ENCODE measurements around the gene CACNG4.

CACNG4 gene

DNA sequence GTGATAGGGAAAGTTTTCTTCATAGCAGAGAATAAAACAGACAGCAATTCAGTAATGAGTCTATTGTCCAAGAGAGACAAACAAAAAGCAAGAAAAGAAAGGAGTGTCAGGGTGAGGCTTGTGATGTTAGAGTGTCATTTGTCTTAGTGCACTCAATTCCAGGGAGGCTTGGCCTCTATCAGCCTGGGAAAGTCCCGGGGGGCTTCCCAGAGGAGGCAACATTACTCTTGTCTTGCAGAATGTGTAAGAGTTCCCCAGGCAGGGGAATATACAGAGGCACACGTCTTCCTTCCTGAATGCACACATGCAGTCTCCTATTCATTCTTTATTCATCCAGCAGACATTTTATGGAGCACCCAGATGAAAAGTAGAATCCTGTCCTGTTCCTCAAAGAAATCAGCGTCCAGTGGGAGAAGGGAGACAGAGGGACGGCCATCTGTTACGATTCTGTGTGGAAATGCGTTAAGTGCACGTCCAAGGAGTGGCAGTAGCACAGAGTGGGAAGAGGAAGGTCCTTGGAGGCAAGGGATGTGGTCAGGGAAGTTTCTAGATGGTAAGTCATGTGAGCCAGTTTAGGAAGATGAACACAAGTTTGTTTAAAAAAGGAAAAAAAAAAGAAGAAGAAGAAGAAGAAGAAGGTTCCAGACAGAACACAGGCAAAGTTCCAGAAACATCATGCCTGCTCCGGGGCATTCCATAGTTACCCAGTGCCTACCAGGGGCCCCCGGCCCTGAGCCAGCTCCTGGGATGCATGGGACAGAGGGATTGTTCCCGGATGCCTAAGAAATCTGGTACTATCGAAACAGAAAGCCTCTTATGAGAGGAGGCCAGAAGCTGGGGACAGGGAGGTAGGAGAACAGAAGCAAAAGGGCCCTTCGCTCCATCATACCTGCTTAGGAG is 21.1 kb downstream of the CACNG4 start:
- DNase-seq (ENCODE audit: low read depth) = no peak

DNA sequence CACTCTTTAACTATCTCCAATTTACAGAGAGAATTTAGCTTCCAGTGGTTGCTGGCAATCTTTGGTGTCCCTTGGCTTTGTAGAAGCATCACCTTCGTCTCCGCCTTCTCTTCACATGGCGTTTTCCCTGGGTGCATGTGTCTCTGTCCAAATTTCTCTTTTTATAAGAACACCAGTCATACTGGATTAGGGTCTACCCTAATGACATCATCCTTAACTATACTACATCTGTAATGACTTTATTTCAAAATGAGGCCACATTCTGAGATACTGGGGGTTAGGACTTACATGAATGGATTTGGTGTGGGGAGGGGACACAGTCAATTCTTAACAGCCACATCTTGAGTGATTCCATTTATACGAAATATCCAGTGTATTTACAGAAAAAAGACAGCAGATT is 22.2 kb downstream of the CACNG4 start:
- no peak for DNase-seq (ENCODE audit: low read depth)

DNA sequence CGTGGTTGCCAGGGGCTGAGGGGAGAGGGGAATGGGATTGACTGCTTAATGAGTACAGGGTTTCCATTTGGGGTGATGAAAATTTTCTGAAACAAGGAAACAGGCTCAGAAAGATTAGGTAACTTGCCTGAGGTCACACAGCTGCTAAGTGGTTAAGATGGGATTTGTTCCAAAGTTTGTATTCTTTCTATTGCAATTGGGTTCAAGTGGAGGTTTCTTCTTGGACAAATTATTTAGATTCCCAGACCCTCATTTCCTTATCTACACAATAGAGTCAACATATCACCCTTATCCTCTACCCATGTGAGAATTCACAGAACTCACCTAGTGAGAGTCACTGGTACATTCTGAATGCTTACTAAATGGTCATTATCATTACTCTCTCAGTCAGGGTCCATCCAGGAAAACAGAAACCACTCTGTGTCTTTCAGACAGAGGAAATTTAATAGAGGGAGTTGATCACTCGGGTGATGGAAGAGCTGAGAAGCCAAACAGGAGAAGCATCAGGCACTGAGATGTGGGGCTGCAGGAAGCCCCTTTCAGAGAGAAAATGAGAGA is 22.6 kb downstream of the CACNG4 start:
- DNase-seq (ENCODE audit: low read depth) = no peak

GRCh38 chr17:66988069-66988798 is 23.7 kb downstream of the CACNG4 start:
- no peak for DNase-seq (ENCODE audit: low read depth)

DNA sequence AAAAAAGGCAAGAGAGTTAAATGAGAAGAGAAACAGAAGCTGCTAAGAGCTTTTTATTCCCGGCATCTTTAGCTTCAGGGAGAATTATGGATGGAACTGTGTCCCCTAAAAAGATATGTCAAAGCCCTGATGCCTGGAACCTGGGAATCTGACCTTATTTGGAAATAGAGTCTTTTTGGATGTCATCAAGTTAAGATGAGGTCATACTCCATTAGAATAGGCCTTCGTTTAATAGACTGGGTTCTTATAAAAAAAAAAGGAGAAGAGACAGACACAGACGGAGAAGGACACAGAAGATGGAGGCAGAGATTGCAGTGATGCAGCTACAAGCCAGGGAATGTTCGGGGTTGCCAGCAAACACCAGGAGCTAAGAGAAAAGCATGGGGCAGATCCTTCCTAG is 24.6 kb downstream of the CACNG4 start:
- DNase-seq (ENCODE audit: low read depth) = no peak

DNA sequence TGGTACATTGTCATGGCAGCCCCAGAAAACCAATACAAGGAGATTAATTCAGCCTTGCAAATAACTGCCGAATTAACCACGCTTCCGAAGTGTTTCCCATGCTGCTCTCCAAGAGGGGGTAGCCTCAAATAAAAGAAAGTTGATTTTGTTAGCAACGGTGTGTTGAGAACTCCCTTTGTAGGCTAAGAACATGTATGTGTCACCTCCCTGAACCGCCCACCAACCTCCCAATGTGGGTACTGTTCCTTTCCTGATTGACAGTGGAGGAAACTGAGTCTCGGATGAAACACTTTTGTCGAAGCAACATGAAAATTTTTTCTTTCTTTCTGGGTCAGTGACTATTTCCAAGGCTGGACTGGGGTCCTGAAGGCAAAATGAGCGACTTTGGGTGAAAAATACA is 25.1 kb downstream of the CACNG4 start:
- DNase-seq (ENCODE audit: low read depth) = no peak

- no peak for DNase-seq (ENCODE audit: low read depth)
Observed at GRCh38 chr17:66990047-66990446, 25.5 kb downstream of the CACNG4 start.

DNA sequence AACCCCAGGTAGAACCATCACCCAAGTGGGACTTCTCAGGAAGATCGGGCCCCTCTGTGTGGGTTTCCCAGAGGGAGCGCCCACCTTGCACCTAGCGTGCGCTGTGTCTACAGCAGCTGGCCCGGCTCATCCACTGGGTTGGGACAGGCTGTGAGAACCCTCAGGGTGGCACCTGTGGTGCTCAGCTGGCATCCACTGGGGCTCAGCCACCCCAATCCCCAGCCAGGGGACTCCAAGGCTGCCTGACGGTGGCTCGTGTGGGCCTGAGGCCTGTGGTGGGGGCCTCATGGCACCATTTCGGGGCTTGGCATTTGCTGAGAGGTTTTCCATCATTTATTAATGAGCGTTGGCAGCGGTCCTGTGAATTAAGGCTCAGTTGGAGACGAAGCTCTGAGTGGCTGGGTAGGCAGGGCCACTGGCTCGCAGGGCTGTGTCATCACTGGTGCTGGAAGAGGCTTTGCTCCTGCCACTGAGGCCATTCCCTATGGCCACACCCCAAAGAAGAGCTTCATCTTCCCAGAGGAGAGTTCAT is 28.5 kb downstream of the CACNG4 start:
- DNase-seq (ENCODE audit: low read depth) = no peak

- no peak for DNase-seq (ENCODE audit: low read depth)
Observed at GRCh38 chr17:66994361-66994760, 29.9 kb downstream of the CACNG4 start.

GRCh38 chr17:66994930-66995535 is 30.5 kb downstream of the CACNG4 start:
- DNase-seq (ENCODE audit: low read depth) = no peak

DNA sequence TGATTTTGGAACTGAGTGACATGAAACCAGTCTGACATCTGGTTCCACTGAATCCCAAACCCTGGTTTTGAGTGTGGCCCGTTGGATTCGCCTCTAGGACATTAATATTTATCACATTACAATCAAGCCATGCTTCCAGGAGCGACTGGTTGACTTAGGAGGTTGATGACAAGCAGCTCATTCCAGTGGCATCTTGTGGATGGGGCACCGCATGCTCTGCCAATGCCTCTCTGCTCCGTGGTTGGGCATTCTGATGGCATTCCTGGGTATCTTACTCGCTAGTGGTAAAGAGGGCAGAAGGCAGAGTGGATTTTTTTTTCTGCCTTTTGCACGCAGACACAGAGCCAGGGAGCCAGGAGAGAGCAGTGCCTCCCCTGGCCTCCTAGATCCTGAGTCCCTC is 31.4 kb downstream of the CACNG4 start:
- no peak for DNase-seq (ENCODE audit: low read depth)

GRCh38 chr17:66996926-66997325 is 32.4 kb downstream of the CACNG4 start:
- no peak for DNase-seq (ENCODE audit: low read depth)

- no peak for DNase-seq (ENCODE audit: low read depth)
Observed at GRCh38 chr17:67003231-67003630, 38.7 kb downstream of the CACNG4 start.

- DNase-seq (ENCODE audit: low read depth) = no peak
Observed at GRCh38 chr17:67004181-67004580, 39.7 kb downstream of the CACNG4 start.

DNA sequence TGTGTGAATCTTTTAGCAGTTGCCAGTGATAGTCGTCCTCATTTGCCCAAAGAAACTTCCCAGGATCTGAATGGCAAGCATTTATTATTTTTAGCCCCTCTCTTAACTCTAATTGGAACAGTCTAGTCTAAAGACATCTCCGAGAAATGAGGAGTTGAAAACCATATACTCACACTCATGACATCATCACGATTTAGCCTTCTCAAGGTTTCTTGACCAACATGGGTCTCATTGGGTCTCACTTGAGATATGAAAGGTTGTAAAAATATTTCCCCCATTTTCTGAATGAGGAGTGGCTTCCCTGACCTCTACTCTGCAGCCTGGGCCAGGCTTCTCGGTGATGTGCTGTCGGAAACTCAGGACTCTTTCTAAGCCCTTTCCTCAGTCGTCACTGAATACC is 42.8 kb downstream of the CACNG4 start:
- DNase-seq (ENCODE audit: low read depth) = no peak

GRCh38 chr17:67008101-67008500 is 43.6 kb downstream of the CACNG4 start:
- DNase-seq (ENCODE audit: low read depth) = no peak

DNA sequence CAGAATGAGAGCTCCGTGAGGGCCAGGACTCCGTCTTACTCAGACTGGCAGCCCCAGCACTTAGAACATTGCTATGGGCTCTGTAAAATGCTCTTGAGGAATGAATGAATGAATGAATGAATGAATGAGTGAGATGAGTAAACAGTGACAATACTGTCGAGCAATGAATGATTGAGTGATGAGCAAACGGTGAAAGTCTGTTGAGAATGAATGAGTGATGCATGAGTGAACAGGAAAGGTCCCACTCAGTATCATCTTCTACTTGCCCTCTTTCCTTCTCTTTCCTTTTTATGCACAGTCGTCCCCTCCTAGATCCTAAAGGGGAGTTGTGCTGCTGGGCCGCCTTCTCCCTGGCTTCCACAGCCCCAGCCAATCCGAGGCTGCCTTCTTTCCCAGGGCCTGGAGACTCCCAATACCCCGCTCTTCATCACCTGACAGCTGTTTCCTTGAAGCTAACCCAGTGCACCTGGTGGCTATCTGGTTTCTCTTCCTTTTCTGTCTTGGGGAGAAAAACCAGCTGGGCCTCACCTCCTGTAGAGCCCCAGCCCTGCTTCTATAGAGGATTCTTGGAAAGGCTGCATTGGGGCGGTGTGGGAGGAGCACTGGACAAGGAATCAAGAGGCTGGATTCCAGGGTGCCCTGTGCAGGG is 47.1 kb downstream of the CACNG4 start:
- no peak for DNase-seq (ENCODE audit: low read depth)

- DNase-seq (ENCODE audit: low read depth) = no peak
Observed at GRCh38 chr17:67013891-67014290, 49.4 kb downstream of the CACNG4 start.

DNA sequence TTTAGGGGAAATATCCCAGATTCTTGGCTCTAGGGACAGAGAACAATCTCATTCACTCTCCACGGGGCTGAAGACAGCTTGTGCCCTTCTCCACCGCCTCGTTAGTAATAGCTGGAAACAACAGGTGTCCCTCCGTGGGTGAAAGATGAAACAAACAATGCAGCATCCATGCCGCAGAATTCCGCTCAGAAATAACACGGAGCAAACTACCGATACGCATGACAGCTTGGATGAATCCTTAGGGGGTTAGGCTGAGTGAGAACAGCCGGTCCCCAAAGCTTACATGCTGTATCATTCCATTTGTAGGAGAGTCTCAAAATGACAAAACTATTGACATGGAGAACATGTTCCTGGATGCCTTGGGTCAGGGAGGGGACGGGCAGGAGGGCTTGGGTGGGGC is 50.5 kb downstream of the CACNG4 start:
- DNase-seq (ENCODE audit: low read depth) = no peak

GRCh38 chr17:67016039-67016762 is 51.7 kb downstream of the CACNG4 start:
- no peak for DNase-seq (ENCODE audit: low read depth)

DNA sequence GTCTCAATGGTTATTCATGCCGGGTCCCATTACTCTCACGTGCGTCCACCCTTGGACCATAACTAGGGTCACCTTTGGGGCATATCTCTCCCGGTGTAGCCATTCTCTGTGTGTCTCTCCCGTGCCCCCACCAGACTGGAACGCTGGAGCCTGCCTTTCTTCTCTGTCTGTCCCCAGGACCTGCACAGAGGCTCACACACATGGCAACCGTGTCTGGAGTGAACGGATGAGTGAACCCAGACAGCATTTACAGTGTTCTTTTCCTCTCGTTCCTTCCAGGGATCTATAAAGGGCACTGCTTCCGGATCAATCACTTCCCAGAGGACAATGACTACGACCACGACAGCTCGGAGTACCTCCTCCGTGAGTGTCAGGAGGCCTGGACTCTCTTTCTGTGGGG is 53.4 kb downstream of the CACNG4 start:
- DNase-seq (ENCODE audit: low read depth) = no peak

Measured in activated T-cell treated with anti-CD3 and anti-CD28 coated beads for 48 hours (primary cell).